ENCODE results near the gene TNK2. TPM values are rescaled to one million over a fixed set of nuclear protein-coding genes. Genes with fewer than 3 reads are reported as not detected.

The TNK2 gene
- total and polyA plus RNA-seq, 2 of the 8 experiments (the other 6 are each of a cell fraction or from before 2014, with no cell fraction given): 10.4 to 33.9 TPM

DNA sequence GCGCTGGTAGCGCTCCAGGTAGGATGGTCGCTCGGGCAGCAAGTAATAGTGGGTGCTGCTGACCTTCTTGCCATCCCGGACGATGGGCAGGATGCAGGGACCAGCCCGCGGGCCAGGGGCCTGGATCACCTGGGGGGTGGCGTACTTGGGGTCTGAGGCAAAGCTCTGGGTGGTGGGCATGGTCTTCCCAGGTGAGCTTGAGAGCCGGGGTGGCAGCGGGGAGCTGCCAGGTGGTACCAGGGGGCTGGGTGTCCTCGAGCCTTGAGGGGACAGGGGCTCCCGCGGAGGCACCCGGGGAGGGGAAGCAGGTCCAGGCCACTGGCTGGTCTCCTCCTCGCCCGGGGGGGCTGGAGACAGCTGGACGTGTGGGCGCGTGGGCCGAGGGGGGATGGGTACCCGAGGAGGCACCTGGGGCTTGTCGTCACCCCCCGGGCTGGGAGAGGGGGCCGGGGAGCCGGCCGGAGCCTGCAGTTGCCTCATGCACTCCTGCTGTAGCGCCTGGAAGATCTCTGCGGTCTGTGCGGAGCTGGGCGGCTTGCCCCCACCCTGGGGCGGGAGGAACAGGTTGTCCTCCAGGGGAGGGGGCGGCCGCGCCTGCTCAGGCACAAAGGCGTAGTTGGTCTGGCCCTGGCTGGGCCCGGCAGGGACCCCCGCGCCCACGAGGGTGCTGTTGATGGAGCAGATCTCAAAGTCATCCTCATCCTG is 40.6 kb downstream of the TNK2 start (continued):
- no peak for TF ChIP-seq RXRA (IDR thresholded peaks at IDR 0.05; ENCODE audit: insufficient read depth, low read depth, low read length)
